PC-3 (cell line): ENCODE data around the gene RDX. TPM values are rescaled to one million over a fixed set of nuclear protein-coding genes. Genes with fewer than 3 reads are reported as not detected.

Experiments
- ATAC-seq: fragments of 200-7000 bp; cut with Tn5 transposase; 2 replicates; pipeline ENCODE4 v1.9.1; 2020; ENCODE audit warnings: mild to moderate bottlenecking, moderate library complexity
- BruUV-seq: library from RNA; stranded (reverse); fragments of 400-500 nt; replicated peaks from 2 replicates; lab custom pipeline; 2021; lab: Mats Ljungman, UMichigan
- CTCF ChIA-PET: fragments of 300-600 bp; sonication (Branson Sonifier 250); formaldehyde crosslinking; loops from one replicate; lab custom pipeline; 2022; ENCODE audit warnings: antibody characterized with exemption; lab: Charles Lee
- POLR2A ChIA-PET: fragments of 300-600 bp; sonication (Branson Sonifier 250); formaldehyde crosslinking; loops from one replicate; lab custom pipeline; 2022; ENCODE audit warnings: antibody characterized with exemption; ENCODE audit not compliant: unreplicated experiment; lab: Charles Lee
- DNase-seq: peaks from one replicate; pipeline ENCODE4 v3.0.0-alpha.2; 2015
- H2AFZ ChIP-seq: fragments of 300-600 bp; sonication (generic); 2 replicates; pipeline ENCODE4 v1.6.0; 2016; ENCODE audit warnings: antibody characterized with exemption, low read length
- H3F3A ChIP-seq: fragments of 300-600 bp; sonication (generic); one replicate; pipeline ENCODE4 v1.6.0; 2017; ENCODE audit warnings: antibody characterized with exemption, low read length, control low read depth, mild to moderate bottlenecking; ENCODE audit not compliant: unreplicated experiment
- H3K27ac ChIP-seq: fragments of 300-600 bp; sonication (generic); 2 replicates; pipeline ENCODE4 v1.5.1; 2016; ENCODE audit warnings: mild to moderate bottlenecking, low read length
- H3K27me3 ChIP-seq: fragments of 300-600 bp; sonication (generic); 2 replicates; pipeline ENCODE4 v1.6.1; 2016; ENCODE audit warnings: low read length, mixed read lengths
- H3K36me3 ChIP-seq: fragments of 300-600 bp; sonication (generic); 2 replicates; pipeline ENCODE4 v1.6.1; 2016; ENCODE audit warnings: low read depth, mixed run types, low read length, mixed read lengths
- H3K4me1 ChIP-seq: fragments of 300-600 bp; sonication (generic); 2 replicates; pipeline ENCODE4 v1.5.1; 2016; ENCODE audit warnings: low read length; ENCODE audit not compliant: insufficient read depth
- H3K4me2 ChIP-seq: fragments of 300-600 bp; sonication (generic); 2 replicates; pipeline ENCODE4 v1.6.0; 2016; ENCODE audit warnings: low read length
- H3K4me3 ChIP-seq: fragments of 300-600 bp; sonication (generic); 2 replicates; pipeline ENCODE4 v1.5.1; 2016; ENCODE audit warnings: mild to moderate bottlenecking, low read length, mixed read lengths
- H3K79me2 ChIP-seq: fragments of 300-600 bp; sonication (generic); 2 replicates; pipeline ENCODE4 v1.6.1; 2017; ENCODE audit warnings: low read length, mixed read lengths
- H3K9ac ChIP-seq: fragments of 300-600 bp; sonication (generic); 2 replicates; pipeline ENCODE4 v1.6.0; 2016; ENCODE audit warnings: mild to moderate bottlenecking, low read length
- H3K9me2 ChIP-seq: fragments of 300-600 bp; sonication (generic); replicated peaks from 2 replicates; pipeline ENCODE4 v1.6.1; 2016; ENCODE audit warnings: mixed run types, low read length, mixed read lengths
- H3K9me3 ChIP-seq: fragments of 300-600 bp; sonication (generic); 2 replicates; pipeline ENCODE4 v1.6.1; 2016; ENCODE audit warnings: low read length, mixed read lengths
- H4K20me1 ChIP-seq: fragments of 300-600 bp; sonication (generic); 2 replicates; pipeline ENCODE4 v1.6.1; 2016; ENCODE audit warnings: low read length, mixed read lengths
- EZH2 ChIP-seq: fragments of 300-600 bp; sonication (generic); IDR thresholded peaks from one replicate; pipeline ENCODE4 v1.6.1; 2017; ENCODE audit warnings: antibody characterized with exemption, mild to moderate bottlenecking, low read length; ENCODE audit not compliant: unreplicated experiment
- EZH2phosphoT487 ChIP-seq: fragments of 300-600 bp; sonication (generic); IDR thresholded peaks from 2 replicates; pipeline ENCODE4 v1.6.1; 2018; ENCODE audit warnings: mild to moderate bottlenecking, antibody characterized with exemption, low read length, borderline replicate concordance
- intact Hi-C: fragments of 100-400 bp; cut with micrococcal nuclease; formaldehyde crosslinking; loops from 2 replicates; pipeline ENCODE4 v1.9.0; 2023
- total RNA-seq: library from RNA; depleted of rRNA; stranded (reverse); fragments of >200 nt; gene quantifications from 2 replicates; pipeline ENCODE4 v1.2.3, GENCODE V29; 2014
- TF ChIP-seq, protein P1 (sequence below): fragments of 300-600 bp; sonication (generic); conservative IDR thresholded peaks from 2 replicates; pipeline ENCODE4 v1.5.1; 2017; ENCODE audit warnings: antibody characterized with exemption, low read depth, mild to moderate bottlenecking, low read length

The RDX gene
- total RNA-seq, 1 experiment from 2014 or later: 86.2 TPM

DNA sequence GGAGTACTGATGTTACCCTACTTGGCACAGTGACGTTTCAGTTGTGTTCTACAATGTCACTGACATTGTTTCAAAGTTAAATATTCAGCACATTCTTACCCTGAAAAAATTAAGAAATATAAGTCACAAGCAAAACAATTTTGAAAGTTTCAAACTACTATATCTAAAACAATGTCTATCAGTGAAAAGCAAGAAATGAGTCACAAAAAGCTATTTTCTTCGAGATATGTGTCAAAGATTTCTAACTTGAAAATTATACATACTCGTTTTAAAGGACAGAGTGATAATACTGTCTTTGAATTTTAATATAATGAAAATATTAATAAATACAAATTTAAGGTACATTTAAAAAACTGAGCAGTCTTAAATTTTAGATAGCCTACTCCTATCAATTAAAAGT lies 42.9 kb downstream of the RDX start:
- H3K36me3 ChIP-seq: peaks cover 54% of the 10 kb centered on the region
- DNase-seq: no peak

DNA sequence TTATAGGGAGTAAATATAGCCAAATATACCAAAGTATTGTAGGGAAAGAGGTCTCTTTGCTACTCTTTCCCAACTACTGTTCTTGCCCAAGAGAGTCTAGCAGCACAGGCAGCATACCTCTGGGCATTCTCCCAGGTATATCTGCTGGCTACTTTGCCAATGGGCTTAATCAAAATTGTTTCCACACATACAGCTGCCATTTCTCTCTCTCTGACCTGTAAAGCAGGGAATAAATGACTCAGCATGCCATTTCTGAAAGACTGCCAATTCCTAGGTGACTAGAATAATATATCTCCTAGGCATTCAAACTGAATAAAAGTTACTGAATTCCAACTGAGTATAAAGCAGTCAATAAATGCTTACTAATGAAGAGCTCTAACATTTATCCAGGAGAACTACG lies 44.6 kb downstream of the RDX start:
- H3K4me3 ChIP-seq: no peak overlapping the region
- H3K79me2 ChIP-seq: peaks cover 7% of the 10 kb centered on the region
- ChIA-PET CTCF (interaction anchor here (0.6 kb wide), 1 partner anchor 116 kb away, joined by 5 read pairs; no protein-coding TSS in a partner anchor), POLR2A (interaction anchor here (0.6 to 1.0 kb wide), 2 partner anchors 11 to 36 kb away, joined by 3 to 5 read pairs; no protein-coding TSS in a partner anchor)
- H2AFZ ChIP-seq: no peak overlapping the region
- no peaks in the 10 kb centered on the region for H3K27me3 ChIP-seq
- intact Hi-C loops: no loop called here
- 0 out of 2 replicates have a peak, but pooled peaks cover 3% of the 10 kb centered on the region for H4K20me1 ChIP-seq
- no peaks in the 10 kb centered on the region for H3K9me3 ChIP-seq
- peak overlapping the region; percentile 32 for H3K4me2 ChIP-seq
- DNase-seq (peak; percentile 99), ATAC-seq (peak; percentile 94)
- peak overlapping the region; percentile 34 for H3K27ac ChIP-seq
- peaks cover 19% of the 10 kb centered on the region for H3K4me1 ChIP-seq
- no peak overlapping the region for H3K9ac ChIP-seq
- peaks cover 16% of the 10 kb centered on the region for H3F3A ChIP-seq
- H3K36me3 ChIP-seq: peaks cover 53% of the 10 kb centered on the region
- TF ChIP-seq EZH2phosphoT487 (no peak), EZH2 (no peak)
- TF ChIP-seq, protein P1, sequence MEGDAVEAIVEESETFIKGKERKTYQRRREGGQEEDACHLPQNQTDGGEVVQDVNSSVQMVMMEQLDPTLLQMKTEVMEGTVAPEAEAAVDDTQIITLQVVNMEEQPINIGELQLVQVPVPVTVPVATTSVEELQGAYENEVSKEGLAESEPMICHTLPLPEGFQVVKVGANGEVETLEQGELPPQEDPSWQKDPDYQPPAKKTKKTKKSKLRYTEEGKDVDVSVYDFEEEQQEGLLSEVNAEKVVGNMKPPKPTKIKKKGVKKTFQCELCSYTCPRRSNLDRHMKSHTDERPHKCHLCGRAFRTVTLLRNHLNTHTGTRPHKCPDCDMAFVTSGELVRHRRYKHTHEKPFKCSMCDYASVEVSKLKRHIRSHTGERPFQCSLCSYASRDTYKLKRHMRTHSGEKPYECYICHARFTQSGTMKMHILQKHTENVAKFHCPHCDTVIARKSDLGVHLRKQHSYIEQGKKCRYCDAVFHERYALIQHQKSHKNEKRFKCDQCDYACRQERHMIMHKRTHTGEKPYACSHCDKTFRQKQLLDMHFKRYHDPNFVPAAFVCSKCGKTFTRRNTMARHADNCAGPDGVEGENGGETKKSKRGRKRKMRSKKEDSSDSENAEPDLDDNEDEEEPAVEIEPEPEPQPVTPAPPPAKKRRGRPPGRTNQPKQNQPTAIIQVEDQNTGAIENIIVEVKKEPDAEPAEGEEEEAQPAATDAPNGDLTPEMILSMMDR: no peak
- BruUV-seq: no TSS peak
- H3K9me2 ChIP-seq: no peaks in the 10 kb centered on the region

More for the DNA sequence above, 42.9 kb downstream of the RDX start:
- Histone ChIP-seq H3K79me2 (peaks cover 7% of the 10 kb centered on the region), H3K27ac (no peak overlapping the region), H3K9me3 (no peaks in the 10 kb centered on the region), H4K20me1 (0 out of 2 replicates have a peak, but pooled peaks cover 3% of the 10 kb centered on the region), H3K4me1 (peaks cover 19% of the 10 kb centered on the region), H3F3A (peaks cover 16% of the 10 kb centered on the region), H3K4me3 (no peak overlapping the region), H2AFZ (no peak overlapping the region), H3K9ac (no peak overlapping the region), H3K27me3 (no peaks in the 10 kb centered on the region), H3K9me2 (no peaks in the 10 kb centered on the region), H3K4me2 (no peak overlapping the region)
- ChIA-PET POLR2A (no interaction called here), CTCF (no interaction called here)
- TF ChIP-seq EZH2phosphoT487: no peak
- TF ChIP-seq, protein P1: no peak
- TF ChIP-seq EZH2: no peak
- no peak for ATAC-seq
- no TSS peak for BruUV-seq
- intact Hi-C loops: no loop called here

DNA sequence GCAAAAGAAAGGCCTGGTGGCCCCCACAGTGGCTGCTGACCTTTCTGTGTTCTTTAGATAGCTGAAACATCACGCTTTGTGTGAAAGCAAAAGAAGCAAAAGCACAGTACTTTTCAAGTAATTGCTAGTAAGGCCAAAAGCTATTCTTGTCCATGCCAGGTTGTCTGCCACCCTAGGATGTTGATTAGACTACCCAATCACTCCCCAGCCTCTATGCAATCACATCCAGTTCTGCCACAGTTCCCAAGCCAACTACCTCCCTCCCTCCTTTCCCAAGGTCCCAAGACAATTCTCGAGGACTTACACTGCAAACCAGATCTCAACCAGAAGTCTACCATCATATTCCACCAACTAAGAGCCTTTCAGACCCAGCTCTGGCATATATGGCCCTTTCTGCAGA lies 46.2 kb downstream of the RDX start:
- CTCF ChIA-PET: interaction anchor here (0.7 kb wide), 1 partner anchor 213 kb away, joined by 8 read pairs; no protein-coding TSS in a partner anchor
- Histone ChIP-seq H3K4me1 (peaks cover 19% of the 10 kb centered on the region), H3F3A (peaks cover 16% of the 10 kb centered on the region), H3K27ac (no peak overlapping the region), H3K4me3 (no peak overlapping the region), H4K20me1 (0 out of 2 replicates have a peak, but pooled peaks cover 3% of the 10 kb centered on the region), H3K9me2 (no peaks in the 10 kb centered on the region), H3K9ac (no peak overlapping the region), H3K9me3 (no peaks in the 10 kb centered on the region), H3K36me3 (peaks cover 47% of the 10 kb centered on the region), H3K79me2 (peaks cover 7% of the 10 kb centered on the region), H3K4me2 (no peak overlapping the region), H2AFZ (no peak overlapping the region), H3K27me3 (no peaks in the 10 kb centered on the region)
- DNase-seq (no peak), ATAC-seq (no peak)
- POLR2A ChIA-PET: interaction anchor here (0.6 kb wide), 1 partner anchor 103 kb away, joined by 17 read pairs; no protein-coding TSS in a partner anchor
- TF ChIP-seq EZH2 (no peak), EZH2phosphoT487 (no peak)
- TF ChIP-seq, protein P1: no peak
- BruUV-seq: no TSS peak
- intact Hi-C loops: no loop called here
